ENCODE measurements around the gene RHOH.

Gene RHOH

GRCh38 chr4:40209401-40209800 lies 12.6 kb downstream of the RHOH start:
- no peak for DNase-seq

DNA sequence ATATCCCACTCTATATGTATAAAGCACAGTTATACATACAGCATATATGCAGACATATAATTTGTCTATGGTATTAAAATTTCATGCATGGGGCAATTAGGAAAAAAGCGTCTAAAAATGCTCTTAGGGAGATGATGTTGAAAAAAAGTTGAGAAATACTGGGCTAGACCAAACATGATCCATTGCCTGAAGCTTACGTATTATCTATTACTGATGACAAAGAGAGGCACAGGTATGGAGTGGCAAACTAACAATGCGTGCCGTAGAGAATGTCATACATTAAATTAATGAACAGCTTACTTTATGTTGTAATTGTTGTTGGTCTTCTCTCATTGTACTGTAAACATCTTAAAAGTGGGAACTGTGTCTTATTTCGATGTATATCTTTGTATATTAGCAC lies 13.9 kb downstream of the RHOH start:
- DNase-seq, result no peak

- no peak for DNase-seq
Observed at GRCh38 chr4:40211224-40212185, 14.7 kb downstream of the RHOH start.

DNA sequence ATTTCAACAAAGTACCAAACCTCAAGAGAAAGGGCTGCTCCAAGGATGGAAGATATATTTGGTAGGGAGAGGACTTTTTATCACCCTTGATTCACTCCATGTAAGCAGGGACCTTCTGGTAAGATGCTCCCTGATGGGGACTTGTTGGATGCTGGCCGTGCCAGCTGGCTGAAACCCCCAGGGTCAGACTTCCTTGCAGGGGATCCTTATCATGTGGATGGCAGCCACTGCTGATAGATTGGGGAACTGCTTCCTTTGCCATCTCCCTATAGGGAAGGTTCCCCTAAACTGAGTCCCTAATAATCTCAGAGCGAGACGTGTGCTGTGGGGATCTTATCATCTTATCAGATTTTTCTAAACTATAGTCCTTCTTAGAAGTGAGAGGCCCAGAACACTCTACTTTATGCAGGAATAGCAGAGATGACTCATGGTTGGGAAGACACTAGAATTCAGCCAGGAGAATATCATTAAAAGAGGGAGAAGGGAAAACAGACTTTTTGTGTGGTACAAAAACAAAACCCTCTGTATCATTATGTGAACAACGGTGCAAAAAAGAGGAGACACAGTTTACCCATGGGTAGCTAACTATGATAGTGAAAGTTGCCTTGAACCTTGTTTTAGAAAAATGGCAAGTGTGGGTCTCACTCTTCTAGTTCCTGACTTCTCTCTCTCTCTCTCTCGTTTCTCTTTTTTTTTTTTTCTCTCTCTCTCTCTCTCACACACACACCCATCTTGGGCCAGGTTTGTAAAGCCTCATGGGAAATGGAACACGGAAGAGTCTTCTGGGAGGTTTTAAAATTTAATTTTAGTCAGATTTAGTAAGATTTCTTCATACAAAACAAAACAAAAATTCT lies 16.1 kb downstream of the RHOH start:
- DNase-seq, result no peak

DNA sequence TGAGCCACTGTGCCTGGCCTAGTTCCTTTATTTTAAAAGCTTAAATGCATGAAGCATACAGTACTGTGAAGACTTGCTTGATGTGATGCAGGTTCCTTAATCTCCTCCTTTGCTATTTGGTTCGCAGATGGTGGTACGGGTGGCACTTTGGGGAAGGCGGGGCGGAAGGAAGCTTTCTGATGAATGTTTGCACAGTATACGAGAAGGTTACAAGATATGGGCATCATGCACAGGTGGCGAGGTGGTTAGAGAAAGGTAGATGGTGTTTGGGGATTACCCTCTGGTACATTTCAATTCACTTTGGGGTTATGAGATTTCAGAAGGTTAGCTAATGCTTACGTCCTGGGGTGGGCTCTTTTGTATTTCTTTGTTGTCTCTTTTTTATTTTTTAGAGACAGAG lies 17.2 kb downstream of the RHOH start:
- no peak for DNase-seq

GRCh38 chr4:40214661-40215418 lies 18.0 kb downstream of the RHOH start:
- no peak for DNase-seq

DNA sequence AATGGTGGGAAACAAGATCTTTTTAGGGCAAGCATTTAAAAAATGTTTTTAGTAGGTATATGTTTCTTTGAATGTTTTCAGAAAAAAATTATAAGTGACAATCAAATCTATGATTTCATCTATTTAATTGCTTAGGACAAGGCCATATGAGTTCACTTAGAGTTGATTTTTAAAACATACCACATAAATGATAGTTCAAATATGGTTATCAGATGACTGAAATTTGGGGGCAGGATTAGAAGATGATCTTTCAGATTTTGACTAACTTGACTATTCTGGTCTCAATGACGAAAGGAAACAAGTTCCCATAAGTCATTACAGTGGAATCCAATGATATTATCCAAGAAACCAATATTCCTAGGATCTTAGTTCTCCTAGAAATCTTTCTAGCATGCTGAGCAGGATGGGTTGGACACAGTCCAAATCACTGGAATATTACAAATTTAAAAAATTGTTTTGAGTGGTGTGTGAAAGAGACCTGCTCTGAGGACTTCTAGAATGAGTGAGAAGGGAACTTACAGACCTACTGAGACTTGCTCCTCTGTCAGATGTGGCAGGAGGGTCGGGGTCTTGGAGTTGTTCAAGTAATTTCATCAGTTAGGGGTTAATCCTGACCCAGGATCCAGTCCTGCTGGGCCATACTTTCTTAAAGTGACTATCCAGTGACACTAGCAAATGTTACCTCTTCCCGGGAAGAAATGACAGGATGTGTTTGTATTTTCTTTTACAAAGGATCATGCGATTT lies 20.0 kb downstream of the RHOH start:
- no peak for DNase-seq

GRCh38 chr4:40221744-40222143 lies 24.9 kb downstream of the RHOH start:
- no peak for DNase-seq

- DNase-seq, result no peak
Observed at GRCh38 chr4:40223343-40223742, 26.5 kb downstream of the RHOH start.

GRCh38 chr4:40224432-40224831 lies 27.6 kb downstream of the RHOH start:
- no peak for DNase-seq

GRCh38 chr4:40225497-40225896 lies 28.7 kb downstream of the RHOH start:
- no peak for DNase-seq

DNA sequence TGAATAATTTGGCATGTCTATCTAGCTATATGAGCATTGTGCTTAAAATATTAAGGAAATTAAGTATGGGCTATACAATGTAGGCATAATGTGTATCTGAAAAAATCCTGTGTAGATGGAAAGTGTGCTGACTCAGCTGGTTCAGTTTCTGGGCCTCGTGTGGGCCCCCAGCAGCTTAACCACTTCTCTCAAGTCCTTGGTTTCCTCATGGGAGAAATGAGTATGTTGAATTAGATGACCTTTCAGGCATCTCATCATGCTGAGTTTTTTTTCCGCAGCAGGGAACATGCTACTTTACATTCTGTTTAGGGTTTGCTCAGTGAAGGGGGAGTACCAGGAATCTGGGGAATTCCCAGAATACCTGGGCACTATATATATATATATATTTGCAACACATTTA lies 30.5 kb downstream of the RHOH start:
- no peak for DNase-seq

DNA sequence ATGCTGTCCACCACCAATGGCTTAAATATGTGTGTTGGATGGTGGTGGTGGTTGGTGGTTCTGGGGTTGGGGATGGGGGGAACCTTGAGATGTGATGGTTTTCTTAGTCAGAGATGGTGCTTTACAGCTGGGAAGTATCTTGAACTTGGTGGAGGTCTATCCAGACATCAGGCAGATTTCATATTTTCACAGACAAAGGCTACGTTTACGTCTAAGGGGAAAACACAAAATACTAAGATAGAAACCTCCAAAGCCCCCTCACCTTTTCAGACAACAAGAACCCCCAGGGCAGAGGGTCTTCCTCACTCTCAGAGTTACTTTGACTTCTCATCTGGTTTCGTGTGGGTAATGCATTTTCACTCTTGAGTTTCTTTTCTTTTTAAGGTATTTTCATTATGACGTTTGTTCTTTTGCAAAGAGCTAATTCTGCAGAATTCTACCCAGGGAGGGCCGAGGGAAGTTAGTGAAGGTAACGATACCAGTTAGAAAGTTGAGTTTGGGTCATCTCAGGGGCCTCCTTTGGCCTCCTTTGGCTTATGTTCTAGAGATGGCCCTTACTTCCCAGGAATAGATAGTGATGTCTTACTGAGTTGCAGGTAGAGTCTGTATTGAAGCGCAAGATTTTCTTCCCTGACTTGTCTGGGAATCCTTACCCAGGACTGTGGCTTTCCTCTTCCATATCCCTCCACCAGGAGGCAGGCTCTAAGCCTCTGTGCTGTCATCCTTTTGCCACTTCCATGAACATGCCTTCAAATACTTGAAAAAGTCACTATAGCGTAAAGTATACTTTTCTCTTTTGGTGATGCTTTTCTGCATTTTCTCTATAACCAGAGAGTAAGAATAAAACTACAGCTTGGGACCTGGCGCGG lies 31.9 kb downstream of the RHOH start:
- no peak for DNase-seq

DNA sequence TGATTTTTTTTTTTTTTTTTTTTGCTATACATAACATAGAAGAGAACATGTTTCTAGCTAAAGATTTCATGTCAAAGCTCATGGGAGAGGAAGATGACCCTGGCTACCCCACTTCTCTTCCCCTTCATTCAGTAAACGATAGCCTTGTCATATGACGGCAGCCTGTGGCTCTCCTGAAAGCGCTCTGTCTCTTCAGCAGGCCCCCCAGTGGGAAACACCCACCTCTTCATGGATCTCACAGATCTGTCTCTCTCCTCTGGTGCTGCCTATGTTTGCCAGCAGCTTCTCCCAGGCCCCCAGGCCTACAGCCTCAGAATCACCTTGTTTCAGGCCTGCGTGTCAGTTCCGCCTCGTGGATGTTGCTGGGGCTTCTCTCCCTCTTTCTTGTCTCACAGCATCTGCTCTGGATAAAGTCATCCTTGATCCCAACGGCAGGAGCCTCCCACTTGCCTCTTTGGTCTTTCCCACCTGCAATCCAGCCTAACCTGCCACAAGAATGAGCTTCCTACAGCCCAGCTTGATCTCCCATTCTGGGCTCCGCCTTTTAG lies 34.6 kb downstream of the RHOH start:
- DNase-seq, result no peak

DNA sequence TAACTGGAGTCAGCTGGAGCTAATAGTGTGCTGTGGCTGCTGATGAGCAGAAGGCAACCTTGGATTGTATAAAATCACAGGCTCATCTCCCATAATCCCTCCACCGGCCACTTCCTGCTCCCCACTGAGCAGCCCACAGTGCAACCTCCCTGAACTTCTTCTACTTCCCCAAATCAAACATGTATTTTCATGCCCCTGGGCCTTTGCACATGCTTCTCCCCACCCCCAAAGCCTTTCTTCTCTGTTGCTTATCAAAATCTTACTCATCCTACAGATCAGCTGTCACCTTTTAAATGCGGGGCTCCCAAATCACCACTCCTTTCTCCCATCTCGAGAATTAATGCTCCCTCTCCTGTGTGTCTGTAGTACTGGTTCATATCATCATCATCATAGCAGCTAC lies 35.8 kb downstream of the RHOH start:
- DNase-seq, result no peak

GRCh38 chr4:40233227-40233626 lies 36.4 kb downstream of the RHOH start:
- no peak for DNase-seq

DNA sequence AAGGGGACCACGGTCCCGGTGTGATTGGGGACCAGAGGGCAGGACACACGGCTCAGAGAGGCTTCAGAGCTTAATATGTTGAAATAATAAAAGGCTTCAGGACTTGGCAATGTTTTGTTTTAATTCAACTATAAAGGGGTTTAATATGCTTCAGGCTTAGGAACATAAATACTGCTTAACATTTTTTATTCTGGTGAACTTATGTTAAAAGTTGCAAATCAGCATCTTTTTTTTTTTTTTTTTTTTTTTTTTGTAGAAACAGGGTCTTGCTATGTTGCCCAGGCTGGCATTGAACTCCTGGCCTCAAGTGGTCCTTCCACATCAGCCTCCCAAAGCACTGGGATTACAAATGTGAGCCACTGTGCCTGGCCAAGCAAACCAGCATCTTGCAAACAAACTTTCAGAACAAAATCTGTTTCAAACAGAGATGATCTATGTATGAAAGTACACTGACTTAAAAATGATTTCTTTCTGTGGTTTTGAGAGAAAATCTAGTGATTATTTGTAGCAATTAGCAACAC lies 37.7 kb downstream of the RHOH start:
- no peak for DNase-seq

GRCh38 chr4:40238008-40238699 lies 41.3 kb downstream of the RHOH start:
- DNase-seq, result no peak

DNA sequence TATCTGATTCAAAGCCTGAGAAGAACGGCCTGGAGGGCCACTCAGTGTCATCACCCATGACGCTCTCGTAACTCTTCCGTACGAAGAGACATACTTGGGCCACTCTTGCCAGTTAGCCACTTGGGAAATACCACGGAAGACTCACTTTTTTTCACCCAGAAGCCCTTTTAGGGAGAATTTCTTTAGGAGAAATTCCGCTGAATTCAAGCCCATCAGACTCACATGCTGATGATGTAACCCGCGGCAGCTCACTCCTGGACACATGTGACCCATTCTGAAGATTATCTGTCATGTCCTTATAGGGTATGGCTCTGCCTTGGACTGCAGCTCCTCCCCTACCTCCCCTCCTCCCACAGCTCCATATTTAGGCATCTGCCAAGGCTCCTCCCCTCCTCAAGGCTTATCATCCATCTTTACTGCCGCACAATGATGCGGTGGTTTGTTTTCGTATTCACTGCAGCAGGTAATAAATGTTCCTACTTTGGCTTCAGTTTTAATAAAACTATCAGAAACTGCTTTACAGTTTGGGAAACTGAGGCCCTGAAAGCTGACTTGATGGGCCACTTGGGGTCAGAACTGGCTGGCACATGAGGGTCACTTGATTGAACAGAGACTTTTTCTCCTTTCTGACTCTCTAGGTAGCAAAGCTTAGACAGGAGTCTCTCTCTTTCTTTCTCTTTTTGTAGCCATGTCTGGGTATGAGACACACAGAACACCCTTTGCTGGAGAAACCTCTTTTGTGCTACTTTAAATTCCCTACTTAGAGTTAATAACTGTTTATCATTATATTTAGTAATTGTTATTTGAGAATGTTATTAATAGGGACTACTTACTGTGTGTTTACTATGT lies 42.1 kb downstream of the RHOH start:
- DNase-seq, result no peak
